Sigmoid colon (tissue), 4 donors: ENCODE measurements around the gene CARD6.

ENCODE experiments used
- CTCF ChIP-seq, 4 experiments: fragments of 450-650 bp in 3 of 4; fragments of 200-600 bp in 1 of 4; IDR thresholded peaks; one replicate each; pipeline ENCODE4 v1.5.1; 2016 to 2019; ENCODE audit warnings: antibody characterized with exemption in 4 of 4, mild to moderate bottlenecking in 3 of 4, moderate library complexity in 2 of 4
- EP300 ChIP-seq, 4 donors: sonication (generic); formaldehyde crosslinking; IDR thresholded peaks; one replicate each; pipeline ENCODE4 v1.6.1; 2017; ENCODE audit warnings: antibody characterized with exemption in 4 of 4
- POLR2A ChIP-seq, 2 donors: fragments of 450-650 bp; IDR thresholded peaks; one replicate each; pipeline ENCODE4 v1.6.1; 2016; ENCODE audit warnings: antibody characterized with exemption in 2 of 2, mild to moderate bottlenecking in 2 of 2, moderate library complexity in 2 of 2
- POLR2AphosphoS5 ChIP-seq, 4 donors: sonication (generic); formaldehyde crosslinking; IDR thresholded peaks; one replicate each; pipeline ENCODE4 v1.6.1; 2017; ENCODE audit warnings: antibody characterized with exemption in 4 of 4

DNA sequence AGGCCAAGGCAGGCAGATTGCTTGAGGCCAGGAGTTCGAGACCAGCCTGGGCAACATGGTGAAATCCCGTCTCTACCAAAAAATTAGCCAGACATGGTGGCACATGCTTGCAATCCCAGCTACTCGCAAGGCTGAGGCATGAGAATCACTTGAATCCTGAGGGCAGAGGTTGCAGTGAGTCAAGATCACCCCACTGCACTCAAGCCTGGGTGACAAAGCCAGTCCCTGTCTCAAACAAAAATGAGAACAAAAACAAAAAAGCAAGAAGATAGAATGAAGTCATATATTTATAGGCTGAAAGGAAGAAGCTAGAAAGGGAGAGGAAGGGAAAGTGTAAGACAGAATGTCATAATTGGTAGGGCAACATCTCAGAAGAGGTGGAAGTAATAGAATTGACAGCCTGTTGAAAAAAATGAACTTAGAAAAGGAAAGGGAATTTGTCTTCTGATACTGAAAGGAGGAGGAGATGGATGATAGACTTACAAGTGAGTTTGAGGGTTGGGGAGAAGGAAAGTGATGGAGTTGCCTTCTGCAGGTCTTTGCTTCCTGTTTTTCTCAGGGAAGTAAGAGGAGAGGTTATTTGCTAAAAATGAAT lies 32.2 kb downstream of the CARD6 start:
- TF ChIP-seq CTCF (IDR thresholded peaks at IDR 0.05) (no peak), EP300 (IDR thresholded peaks at IDR 0.05) (no peak), POLR2AphosphoS5 (IDR thresholded peaks at IDR 0.05) (no peak), POLR2A (IDR thresholded peaks at IDR 0.05) (no peak)
